ENCODE results near the gene OSBP2.

The OSBP2 gene

DNA sequence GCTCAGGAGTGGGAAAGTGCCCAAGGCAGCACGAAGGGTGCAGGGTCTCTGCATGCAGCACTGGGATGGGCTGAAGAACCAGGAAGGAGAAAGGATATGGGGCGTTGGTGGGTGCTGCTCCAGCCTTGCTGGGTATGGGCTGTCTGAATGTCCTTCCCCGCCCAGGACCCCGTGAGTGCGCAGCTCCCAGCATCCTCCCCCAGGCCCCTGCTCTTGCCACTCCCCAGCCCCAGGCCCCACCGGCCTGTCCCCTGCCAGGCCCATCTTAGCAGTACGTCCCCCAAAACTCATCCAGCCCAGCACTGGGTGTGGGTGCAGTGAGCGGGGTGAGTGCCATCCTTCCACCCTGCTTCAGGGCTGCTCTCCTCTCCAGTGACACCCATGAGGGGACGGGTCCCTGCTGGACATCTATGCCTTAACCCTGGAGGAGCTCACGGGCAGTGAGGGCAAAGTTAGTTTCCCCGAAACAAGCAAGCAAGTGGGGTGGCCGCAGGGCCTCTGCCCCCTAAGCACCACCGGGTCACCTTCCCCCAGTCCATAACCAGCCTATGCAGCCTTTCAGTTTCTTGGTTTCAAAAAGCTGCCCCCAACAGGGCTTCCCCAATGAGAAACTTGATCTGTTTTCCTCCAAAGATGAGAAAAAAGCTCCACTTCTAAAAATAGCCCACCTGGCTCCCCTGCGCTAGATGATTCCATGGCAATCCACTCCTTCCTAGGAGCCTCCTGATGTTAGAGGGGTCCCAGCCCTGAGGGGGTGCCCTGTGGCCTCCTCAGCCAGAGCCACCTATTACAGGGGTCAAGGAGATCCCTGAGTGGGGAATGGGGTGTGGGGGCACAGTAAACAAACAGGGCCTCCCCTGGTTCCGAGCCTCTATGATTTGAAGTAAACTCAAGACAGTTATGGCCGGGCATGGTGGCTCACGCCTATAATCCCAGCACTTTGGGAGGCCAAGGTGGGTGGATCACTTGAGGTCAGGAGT is 170.1 kb downstream of the OSBP2 start:
- no peak for DNase-seq (ENCODE audit: low read depth in 3 of 3, low spot score in 1 of 3)

- DNase-seq (ENCODE audit: low read depth in 3 of 3, low spot score in 1 of 3): no peak
Observed at GRCh38 chr22:30865656-30866055, 171.0 kb downstream of the OSBP2 start.

DNA sequence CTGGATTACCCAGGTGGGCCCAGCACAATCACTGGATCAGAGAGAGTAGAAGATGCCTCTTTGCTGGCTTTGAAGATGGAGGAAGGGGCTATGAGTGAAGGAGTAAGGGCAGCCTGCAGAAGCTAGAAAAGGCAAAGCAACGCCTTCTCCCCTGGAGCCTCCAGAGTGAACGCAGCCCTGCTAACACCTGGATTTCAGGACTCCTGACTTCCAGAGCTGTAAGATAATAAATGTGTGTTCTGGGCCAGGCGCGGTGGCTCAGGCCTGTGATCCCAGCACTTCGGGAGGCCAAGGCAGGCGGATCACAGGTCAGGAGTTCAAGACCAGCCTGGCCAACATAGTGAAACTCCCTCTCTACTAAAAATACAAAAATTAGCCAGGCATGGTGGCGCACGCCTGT is 171.5 kb downstream of the OSBP2 start:
- DNase-seq (ENCODE audit: low read depth in 3 of 3, low spot score in 1 of 3): no peak

DNA sequence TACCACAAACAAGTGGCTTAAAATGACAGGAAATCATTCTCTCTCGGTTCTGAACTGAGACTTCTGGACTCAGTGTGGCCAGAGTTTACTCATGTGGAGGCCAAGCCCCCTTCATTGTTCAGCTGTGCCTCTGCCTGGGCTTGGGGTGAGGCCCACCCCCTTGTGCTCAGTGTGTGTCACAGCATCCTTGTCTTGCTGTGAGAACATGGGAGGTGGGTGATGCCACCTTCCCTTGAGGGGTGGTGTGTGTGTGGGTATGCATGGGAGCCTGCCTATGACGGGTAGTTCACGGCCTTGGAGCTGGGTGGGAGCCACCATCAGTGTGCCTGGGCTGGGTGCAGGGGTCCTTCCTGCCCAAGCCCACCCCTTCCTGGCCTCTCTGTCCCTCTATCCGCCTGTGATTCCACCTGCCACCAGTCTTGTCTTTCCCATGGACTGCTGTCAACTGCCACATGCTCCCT is 172.2 kb downstream of the OSBP2 start:
- DNase-seq (ENCODE audit: low read depth in 3 of 3, low spot score in 1 of 3): no peak

DNA sequence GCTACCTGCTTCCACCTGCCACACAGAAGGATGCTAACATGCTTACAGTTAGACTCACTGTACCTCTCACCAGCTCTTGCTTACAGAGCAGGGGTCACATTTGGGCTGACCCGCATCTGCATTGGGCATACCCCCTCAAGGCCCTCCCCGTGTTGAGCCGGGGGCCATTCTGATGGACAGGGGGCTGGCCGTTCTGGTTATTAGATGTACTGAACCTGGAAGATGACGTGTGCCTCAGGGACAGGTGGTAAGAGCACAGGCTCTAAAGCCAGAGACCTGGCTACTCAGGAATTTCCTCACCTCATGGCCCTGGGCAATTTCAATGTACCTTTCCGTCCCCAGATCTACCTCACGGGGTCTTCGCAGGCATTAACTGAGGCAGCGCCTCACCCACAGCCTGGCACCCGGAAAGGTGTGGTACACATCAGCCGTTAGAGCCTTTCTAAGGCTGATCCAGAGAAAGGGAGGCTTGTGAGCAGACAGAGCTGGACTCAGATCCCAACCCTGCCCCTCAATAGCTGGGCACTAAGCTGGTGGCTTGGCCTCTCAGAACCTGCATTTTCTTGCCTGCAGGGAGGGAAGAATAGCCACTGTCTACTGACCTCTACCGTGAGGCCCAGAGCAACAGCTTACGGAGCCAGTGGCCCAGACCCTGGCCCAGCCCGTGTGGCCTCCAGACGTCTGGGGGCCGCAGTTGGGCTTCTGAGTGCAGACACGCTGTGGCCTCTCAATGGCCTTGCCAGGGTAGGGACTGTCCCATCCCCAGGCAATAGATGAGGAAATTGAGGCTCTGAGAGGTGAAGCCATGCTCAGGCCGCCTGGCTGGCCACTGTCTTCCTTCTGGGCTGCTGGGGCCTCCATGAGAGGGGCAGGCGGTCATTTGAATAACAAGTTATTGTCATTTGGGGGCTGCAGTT is 173.3 kb downstream of the OSBP2 start:
- DNase-seq (ENCODE audit: low read depth in 3 of 3, low spot score in 1 of 3): no peak

- DNase-seq (ENCODE audit: low read depth in 3 of 3, low spot score in 1 of 3): no peak
Observed at GRCh38 chr22:30868663-30869385, 174.2 kb downstream of the OSBP2 start.

DNA sequence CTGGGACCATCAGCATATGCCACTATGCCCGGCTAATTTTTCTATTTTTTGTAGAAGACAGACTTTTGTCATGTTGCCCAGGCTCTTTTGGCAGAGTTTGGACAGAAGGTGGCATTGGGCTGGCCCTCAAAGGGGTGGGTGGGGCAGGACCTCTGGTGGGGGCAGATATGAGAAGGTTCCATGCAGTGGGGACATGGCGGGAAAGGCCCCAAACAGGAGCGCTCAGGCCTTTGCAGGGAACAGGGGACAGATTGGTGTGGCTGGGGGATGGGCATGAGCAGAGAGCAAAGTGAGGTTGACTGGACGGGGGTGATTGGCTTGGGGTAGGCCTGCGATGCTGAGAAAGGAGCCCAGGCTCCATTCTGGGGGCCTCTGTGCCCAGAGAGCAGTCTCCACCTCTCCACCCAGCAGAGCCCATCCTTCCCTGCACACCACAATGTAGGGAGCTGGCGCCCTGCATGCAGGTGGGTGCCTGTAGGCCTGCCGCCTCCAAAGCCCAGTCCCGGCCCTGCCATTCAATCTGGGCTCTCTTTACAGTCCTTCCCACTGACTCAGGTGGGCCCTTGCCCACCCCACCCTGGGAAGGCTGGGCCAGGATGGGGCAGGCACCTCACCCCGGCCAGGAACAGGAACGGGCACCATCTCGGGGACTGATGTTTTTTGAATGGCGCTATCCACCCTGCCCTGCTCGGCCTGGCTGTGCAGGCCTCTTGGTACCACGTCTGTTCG is 175.2 kb downstream of the OSBP2 start:
- no peak for DNase-seq (ENCODE audit: low read depth in 3 of 3, low spot score in 1 of 3)

DNA sequence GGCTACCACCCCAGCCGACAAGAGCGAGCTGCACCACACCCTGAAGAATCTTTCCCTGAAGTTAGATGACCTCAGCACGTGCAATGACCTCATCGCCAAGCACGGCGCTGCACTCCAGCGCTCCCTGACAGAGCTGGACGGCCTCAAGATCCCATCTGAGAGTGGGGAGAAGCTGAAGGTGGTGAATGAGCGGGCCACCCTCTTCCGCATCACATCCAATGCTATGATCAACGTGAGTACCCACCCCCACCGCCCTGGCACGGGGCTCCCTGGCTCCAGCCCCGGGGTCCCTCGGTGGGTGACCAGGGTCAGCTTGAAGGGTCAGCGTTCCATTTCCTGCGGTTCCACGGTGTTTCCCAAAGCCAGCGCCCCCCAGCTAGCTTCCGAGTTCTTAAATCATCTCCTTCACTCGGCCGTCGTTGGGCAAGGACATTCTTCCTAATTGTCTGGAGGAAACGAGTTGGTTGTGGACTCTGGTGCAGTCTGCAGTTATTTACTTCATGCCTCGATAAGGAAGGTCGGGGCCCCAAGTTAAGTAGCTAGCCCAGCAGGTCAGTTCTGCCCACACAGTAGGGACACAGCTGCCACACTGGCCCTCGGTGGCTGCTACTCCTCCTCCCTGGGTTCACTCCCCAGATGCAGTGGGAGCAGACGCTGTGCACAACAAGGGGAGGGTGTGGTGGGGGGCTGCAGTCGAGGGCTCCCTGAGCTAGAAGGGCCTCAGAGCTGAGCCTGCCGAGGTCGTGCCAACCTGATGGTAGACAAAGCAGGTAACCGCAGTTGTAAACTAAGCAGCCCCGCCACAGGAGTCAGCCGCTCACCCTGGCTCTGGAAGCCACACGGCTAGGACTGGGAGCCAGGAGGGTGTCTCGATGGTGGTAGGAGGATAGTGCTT is 176.0 kb downstream of the OSBP2 start:
- no peak for DNase-seq (ENCODE audit: low read depth in 3 of 3, low spot score in 1 of 3)

GRCh38 chr22:30871391-30872284 is 177.0 kb downstream of the OSBP2 start:
- DNase-seq (ENCODE audit: low read depth in 3 of 3, low spot score in 1 of 3): no peak

DNA sequence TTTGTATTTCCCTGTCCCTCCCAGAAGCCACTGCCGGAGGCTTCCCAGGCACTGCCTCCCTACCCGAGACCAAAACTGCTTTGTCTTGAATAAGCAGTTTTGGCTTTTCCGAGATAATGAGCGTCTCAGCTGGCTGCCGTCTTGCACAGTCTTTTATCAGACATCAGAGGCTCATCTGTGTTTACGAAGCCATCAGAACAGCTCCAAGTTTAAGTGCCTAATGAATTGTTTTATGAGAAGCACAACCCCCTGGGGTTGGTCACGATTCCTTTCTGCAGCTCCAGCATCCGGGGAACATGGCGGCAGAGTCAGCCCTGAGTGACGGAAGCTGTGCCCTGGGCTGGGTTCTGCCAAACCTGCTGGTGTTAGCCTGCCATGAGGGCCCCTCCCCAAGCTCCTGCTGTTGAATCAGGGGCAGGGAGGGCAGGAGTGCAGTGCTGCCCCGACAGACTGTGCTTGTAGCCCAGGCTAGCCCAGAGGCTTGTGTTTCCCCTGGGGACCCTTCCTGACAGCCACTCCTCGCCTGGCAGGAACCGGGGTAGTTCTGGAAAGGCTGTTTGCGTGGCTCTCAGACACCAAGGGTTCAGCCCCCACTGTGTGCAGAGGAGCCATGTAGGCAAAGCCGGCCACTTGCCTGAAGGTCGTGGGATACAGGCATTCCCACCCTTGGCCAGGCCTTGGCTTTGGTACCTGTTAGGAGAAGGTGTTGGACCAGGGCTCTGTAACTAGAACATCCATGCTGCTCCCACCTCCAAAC is 177.8 kb downstream of the OSBP2 start:
- DNase-seq (ENCODE audit: low read depth in 3 of 3, low spot score in 1 of 3): no peak

- DNase-seq (ENCODE audit: low read depth in 3 of 3, low spot score in 1 of 3): no peak
Observed at GRCh38 chr22:30873086-30873650, 178.5 kb downstream of the OSBP2 start.

GRCh38 chr22:30873661-30874060 is 179.0 kb downstream of the OSBP2 start:
- DNase-seq (ENCODE audit: low read depth in 3 of 3, low spot score in 1 of 3): no peak

GRCh38 chr22:30874431-30875370 is 180.0 kb downstream of the OSBP2 start:
- DNase-seq (ENCODE audit: low read depth in 3 of 3, low spot score in 1 of 3): no peak

GRCh38 chr22:30875481-30876215 is 181.0 kb downstream of the OSBP2 start:
- DNase-seq (ENCODE audit: low read depth in 3 of 3, low spot score in 1 of 3): no peak

DNA sequence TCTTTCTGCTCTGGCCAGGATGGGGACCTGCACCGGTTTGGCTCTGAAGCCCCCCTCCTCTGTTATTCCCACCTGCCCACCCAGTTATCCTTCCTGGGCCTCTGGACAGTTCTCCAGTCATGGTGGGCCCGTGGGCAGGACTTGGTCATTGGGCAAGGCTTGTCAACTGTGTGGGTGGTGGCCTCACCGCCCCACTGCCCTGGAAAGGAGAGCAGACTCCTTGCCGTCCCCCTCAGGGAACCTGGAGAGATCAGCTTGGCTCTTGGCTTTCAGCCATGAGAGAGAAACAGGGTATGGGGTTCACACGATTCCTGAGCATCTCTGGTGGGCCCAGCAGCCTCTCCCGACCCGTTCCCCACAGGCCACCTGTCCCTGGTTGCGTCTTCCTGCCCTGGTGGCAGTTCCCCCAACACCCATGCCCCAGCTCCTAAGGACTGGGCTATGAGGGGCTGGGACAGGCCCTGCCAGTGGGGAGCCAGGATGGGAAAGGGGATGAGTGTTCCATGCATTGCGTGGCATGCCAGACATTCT is 181.6 kb downstream of the OSBP2 start:
- no peak for DNase-seq (ENCODE audit: low read depth in 3 of 3, low spot score in 1 of 3)

Measured in stimulated activated CD4-positive, alpha-beta T cell treated with anti-CD3 and anti-CD28 coated beads, TNF-alpha, amount 100 ng/mL, for 1 hour (primary cell).